GM20000 (cell line): Measurements from ENCODE around the gene CDK11B.

Experiments used
- DNase-seq: peaks from one replicate; pipeline ENCODE4 v3.0.0; 2012; ENCODE audit warnings: low spot score
- TF ChIP-seq, protein P1 (sequence below): IDR thresholded peaks from 2 replicates; pipeline ENCODE4 v1.5.1; 2012; ENCODE audit warnings: mild to moderate bottlenecking, control low read depth; ENCODE audit errors: extremely low read depth, missing control alignments

Gene CDK11B

GRCh38 chr1:1627829-1628753, 30.7 kb downstream of the CDK11B start:
- TF ChIP-seq, protein P1, sequence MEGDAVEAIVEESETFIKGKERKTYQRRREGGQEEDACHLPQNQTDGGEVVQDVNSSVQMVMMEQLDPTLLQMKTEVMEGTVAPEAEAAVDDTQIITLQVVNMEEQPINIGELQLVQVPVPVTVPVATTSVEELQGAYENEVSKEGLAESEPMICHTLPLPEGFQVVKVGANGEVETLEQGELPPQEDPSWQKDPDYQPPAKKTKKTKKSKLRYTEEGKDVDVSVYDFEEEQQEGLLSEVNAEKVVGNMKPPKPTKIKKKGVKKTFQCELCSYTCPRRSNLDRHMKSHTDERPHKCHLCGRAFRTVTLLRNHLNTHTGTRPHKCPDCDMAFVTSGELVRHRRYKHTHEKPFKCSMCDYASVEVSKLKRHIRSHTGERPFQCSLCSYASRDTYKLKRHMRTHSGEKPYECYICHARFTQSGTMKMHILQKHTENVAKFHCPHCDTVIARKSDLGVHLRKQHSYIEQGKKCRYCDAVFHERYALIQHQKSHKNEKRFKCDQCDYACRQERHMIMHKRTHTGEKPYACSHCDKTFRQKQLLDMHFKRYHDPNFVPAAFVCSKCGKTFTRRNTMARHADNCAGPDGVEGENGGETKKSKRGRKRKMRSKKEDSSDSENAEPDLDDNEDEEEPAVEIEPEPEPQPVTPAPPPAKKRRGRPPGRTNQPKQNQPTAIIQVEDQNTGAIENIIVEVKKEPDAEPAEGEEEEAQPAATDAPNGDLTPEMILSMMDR = no peak
- no peak for DNase-seq

DNA sequence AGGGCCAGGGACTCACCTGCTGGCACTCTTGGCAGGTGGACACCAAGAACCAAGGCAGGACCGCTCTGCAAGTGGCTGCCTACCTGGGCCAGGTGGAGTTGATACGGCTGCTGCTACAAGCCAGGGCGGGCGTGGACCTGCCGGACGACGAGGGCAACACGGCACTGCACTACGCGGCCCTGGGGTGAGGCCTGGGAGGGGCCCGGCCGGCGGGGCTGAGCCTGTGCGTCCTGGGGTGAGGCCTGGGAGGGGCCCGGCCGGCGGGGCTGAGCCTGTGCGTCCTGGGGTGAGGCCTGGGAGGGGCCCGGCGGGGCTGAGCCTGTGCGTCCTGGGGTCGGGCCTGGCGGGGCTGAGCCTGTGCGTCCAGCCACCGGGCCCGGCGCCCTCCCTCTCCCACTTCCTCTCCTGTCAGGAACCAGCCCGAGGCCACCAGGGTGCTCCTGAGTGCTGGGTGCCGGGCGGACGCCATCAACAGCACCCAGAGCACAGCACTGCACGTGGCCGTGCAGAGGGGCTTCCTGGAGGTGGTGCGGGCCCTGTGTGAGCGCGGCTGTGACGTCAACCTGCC, 31.5 kb downstream of the CDK11B start:
- no peak for DNase-seq
- TF ChIP-seq, protein P1 = no peak

DNA sequence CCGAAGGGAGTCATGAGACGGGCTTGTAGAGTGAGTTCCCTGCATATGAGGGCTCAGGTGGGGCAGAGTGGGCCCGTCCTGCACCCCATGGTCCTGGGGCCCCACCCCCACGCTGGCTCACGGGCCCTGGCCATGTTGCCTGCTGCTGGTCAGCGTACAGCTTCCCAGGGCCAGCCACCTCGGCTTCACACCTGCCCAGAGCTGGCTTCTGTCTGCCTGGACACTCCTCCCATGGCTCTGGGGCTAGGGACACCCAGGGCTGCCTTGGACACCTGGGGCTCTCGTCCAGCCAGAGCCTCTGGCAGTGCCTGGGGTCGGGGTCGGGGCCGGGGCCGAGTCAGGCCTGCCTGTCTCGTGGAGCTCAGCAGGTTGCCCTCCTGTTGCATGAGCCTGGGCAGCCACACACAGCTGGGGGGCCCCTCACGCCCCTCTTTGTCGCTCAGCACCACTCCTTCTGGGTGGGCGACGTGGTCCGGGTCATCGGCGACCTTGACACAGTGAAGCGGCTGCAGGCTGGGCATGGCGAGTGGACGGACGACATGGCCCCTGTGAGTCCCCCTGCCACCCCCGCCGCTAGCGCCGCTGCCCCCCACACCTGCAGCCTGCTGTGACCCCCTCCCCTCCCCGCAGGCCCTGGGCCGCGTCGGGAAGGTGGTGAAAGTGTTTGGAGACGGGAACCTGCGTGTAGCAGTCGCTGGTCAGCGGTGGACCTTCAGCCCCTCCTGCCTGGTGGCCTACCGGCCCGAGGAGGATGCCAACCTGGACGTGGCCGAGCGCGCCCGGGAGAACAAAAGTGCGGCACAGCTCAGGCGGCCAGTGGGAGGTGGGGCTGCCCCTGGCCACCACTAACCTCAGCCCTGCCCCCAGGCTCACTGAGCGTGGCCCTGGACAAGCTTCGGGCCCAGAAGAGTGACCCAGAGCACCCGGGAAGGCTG, 32.3 kb downstream of the CDK11B start:
- TF ChIP-seq, protein P1 = no peak
- no peak for DNase-seq

- TF ChIP-seq, protein P1 = no peak
- DNase-seq = no peak
Measured at GRCh38 chr1:1625824-1626206, 33.0 kb downstream of the CDK11B start.

DNA sequence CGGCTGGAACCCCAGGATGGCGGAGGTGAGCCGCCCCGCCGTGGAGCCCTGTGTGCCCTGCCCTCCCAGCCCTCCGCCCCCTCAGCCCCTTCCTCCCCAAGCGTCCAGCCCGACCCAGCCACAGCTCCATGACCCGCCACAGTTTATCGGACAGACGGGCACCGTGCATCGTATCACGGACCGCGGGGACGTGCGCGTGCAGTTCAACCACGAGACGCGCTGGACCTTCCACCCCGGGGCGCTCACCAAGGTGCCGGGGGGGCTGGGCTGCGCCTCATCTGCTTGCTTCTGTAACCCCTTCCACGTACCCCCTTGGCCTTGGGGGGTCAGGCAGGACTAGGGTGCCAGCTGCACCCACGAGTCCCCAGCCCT, 33.4 kb downstream of the CDK11B start:
- TF ChIP-seq, protein P1 = no peak
- DNase-seq = no peak

- DNase-seq = no peak
- TF ChIP-seq, protein P1 = no peak
Measured at GRCh38 chr1:1624443-1625403, 34.1 kb downstream of the CDK11B start.
